ENCODE data around the gene NT5C3A.

NT5C3A gene

GRCh38 chr7:33059635-33060034 lies 2.9 kb downstream of the NT5C3A start:
- ChIA-PET CTCF (no interaction called here), POLR2A (ENCODE audit: low non-redundant PET) (no interaction called here)
- no peak for DNase-seq (ENCODE audit: low spot score)
- H3K27ac ChIP-seq, result no peak overlapping the region
- no peak for TF ChIP-seq CTCF (conservative IDR thresholded peaks at IDR 0.05; ENCODE audit: low read depth)

- POLR2A ChIA-PET (ENCODE audit: low non-redundant PET), result no interaction called here
- no peak overlapping the region for H3K27ac ChIP-seq
- no peak for DNase-seq (ENCODE audit: low spot score)
- CTCF ChIA-PET, result interaction anchor here (0.7 kb wide), 1 partner anchor 53 kb away, joined by 3 read pairs; no protein-coding TSS in a partner anchor
- no peak for TF ChIP-seq CTCF (conservative IDR thresholded peaks at IDR 0.05; ENCODE audit: low read depth)
These were observed 7.4 kb downstream of the NT5C3A start for GRCh38 chr7:33055158-33055557.

- ChIA-PET CTCF (no interaction called here), POLR2A (ENCODE audit: low non-redundant PET) (no interaction called here)
- no peak overlapping the region for H3K27ac ChIP-seq
- DNase-seq (ENCODE audit: low spot score), result peak; percentile 26
- no peak for TF ChIP-seq CTCF (conservative IDR thresholded peaks at IDR 0.05; ENCODE audit: low read depth)
These were observed 8.2 kb downstream of the NT5C3A start for GRCh38 chr7:33054261-33054964.

- H3K27ac ChIP-seq, result no peak overlapping the region
These were observed 8.9 kb downstream of the NT5C3A start for GRCh38 chr7:33053721-33054120.

GRCh38 chr7:33050535-33051318 lies 11.8 kb downstream of the NT5C3A start:
- no peak overlapping the region for H3K27ac ChIP-seq
- CTCF ChIA-PET, result interaction anchor here (0.8 kb wide), 1 partner anchor 23 kb away, joined by 6 read pairs; no protein-coding TSS in a partner anchor
- peak; percentile 48 for DNase-seq (ENCODE audit: low spot score)
- POLR2A ChIA-PET (ENCODE audit: low non-redundant PET), result no interaction called here
- peak; percentile 82 for TF ChIP-seq CTCF (conservative IDR thresholded peaks at IDR 0.05; ENCODE audit: low read depth)

More at GRCh38 chr7:33053721-33054120, 8.9 kb downstream of the NT5C3A start:
- TF ChIP-seq CTCF (conservative IDR thresholded peaks at IDR 0.05; ENCODE audit: low read depth), result no peak
- ChIA-PET CTCF (interaction anchor here (0.7 kb wide), 1 partner anchor 54 kb away, joined by 3 read pairs; no protein-coding TSS in a partner anchor), POLR2A (ENCODE audit: low non-redundant PET) (no interaction called here)
- no peak for DNase-seq (ENCODE audit: low spot score)

GRCh38 chr7:33048704-33049103 lies 13.9 kb downstream of the NT5C3A start:
- no peak for TF ChIP-seq CTCF (conservative IDR thresholded peaks at IDR 0.05; ENCODE audit: low read depth)
- no peak overlapping the region for H3K27ac ChIP-seq
- DNase-seq (ENCODE audit: low spot score), result no peak
- CTCF ChIA-PET, result no interaction called here
- POLR2A ChIA-PET (ENCODE audit: low non-redundant PET), result no interaction called here

Data from RWPE1 (cell line).